ENCODE results near the gene TRIM49D1. TPM values are rescaled to one million over a fixed set of nuclear protein-coding genes. Genes with fewer than 3 reads are reported as not detected.
"Not testable (repeated sequence)": the region's sequence is repeated elsewhere in the genome, so short reads cannot be mapped to it uniquely, and the experiment has no call there.

TRIM49D1 gene
- total RNA-seq (not detected), polyA plus RNA-seq (not detected)
- long read RNA-seq, donor 1: 0 reads
- long read RNA-seq, donor 2: 0 reads
- long read RNA-seq, donor 3: 0 reads
- long read RNA-seq, donor 4: 0 reads

GRCh38 chr11:89922195-89922660, at the start of gene TRIM49D1:
Gene TRIM49D1, minus strand, starts transcription at chr11:89922245. Its CDS starts 4,535 bp downstream, at chr11:89917710.
- Histone ChIP-seq H3K4me3 (ENCODE audit: low read length) (no peak within 1 kb of the TSS), H3K27me3 (ENCODE audit: control insufficient read depth, insufficient read depth) (no peaks in the 10 kb centered on the region), H3K9me3 (ENCODE audit: control insufficient read depth, low read length) (no peaks in the 10 kb centered on the region), H3K4me1 (ENCODE audit: control insufficient read depth, insufficient read depth, low read length) (no peaks in the 10 kb centered on the region), H3K27ac (ENCODE audit: low read length) (no peak within 1 kb of the TSS)
- ATAC-seq (no peak), DNase-seq (no peak)
- WGBS: 49% methylated on average over 3 of the region's 3 CpGs
- intact Hi-C loops (cut with DNase I): no loop called here

- H3K27me3 ChIP-seq (ENCODE audit: control insufficient read depth, insufficient read depth); H3K27ac ChIP-seq (ENCODE audit: low read length); DNase-seq; H3K9me3 ChIP-seq (ENCODE audit: control insufficient read depth, low read length); ATAC-seq; H3K4me3 ChIP-seq (ENCODE audit: low read length); H3K4me1 ChIP-seq (ENCODE audit: control insufficient read depth, insufficient read depth, low read length); intact Hi-C loops (cut with DNase I): not testable (repeated sequence)
- no CpG with 5 or more reads among the region's 4 CpGs for WGBS
Measured at GRCh38 chr11:89965737-89966136, 43.7 kb upstream of the TRIM49D1 start, which contains the start of gene TRIM64. Gene TRIM64, plus strand, starts transcription at chr11:89966037. Its CDS starts 2,467 bp downstream, at chr11:89968504.

DNA sequence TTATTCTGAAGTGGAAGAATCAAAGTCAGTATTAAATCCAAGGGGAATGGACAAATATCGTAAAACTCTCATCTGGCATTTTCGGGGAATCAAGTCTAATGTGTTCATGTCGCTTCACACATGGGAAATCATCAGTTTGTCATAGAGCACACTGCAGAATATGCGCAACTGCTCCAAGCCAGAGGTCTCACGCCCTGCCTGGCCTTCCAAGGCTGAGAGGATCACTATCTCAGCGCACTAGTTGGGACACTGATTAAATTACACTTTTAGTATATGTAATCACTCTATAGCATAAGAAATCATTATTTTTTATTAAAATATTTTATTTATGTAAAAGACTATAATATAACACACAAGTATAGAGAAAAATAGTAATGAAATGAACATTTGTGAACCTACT, 38.8 kb upstream of the TRIM49D1 start:
- DNase-seq: peak in 1 of 3 donors; percentile 5
- ATAC-seq; H3K27me3 ChIP-seq (ENCODE audit: control insufficient read depth, insufficient read depth); H3K4me1 ChIP-seq (ENCODE audit: control insufficient read depth, insufficient read depth, low read length); intact Hi-C loops (cut with DNase I); H3K27ac ChIP-seq (ENCODE audit: low read length); H3K4me3 ChIP-seq (ENCODE audit: low read length); H3K9me3 ChIP-seq (ENCODE audit: control insufficient read depth, low read length): not testable (repeated sequence)
- WGBS: 88% methylated on average over 4 of the region's 6 CpGs

DNA sequence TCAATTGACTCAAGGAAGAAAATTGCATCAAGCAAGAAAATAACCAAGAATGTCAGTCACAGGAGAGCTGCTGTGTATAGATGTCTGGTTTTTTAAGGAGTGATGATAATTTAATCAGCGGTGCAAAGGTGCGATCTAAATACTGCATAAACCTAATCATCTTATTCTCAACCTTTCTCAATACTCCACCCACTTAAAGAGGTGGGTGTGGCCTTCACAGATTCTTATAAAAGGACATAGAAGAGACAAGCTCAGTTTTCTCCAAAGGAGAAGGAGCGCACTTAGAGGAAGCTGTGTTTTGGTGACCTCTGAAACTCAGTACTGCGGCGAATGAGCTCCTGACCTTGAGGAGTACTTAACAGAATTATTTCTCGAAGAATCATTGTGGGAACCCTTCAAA, 1.7 kb upstream of the TRIM49D1 start, which contains the start of gene TRIM49D2:
Gene TRIM49D2, plus strand, starts transcription at position 301 of the 400 bp plus-strand sequence. CDS start 2,698 bp downstream, outside the sequence.
- WGBS: 83% methylated on average over 2 of the region's 6 CpGs
- H3K27ac ChIP-seq (ENCODE audit: low read length); DNase-seq; H3K9me3 ChIP-seq (ENCODE audit: control insufficient read depth, low read length); ATAC-seq; H3K27me3 ChIP-seq (ENCODE audit: control insufficient read depth, insufficient read depth); H3K4me1 ChIP-seq (ENCODE audit: control insufficient read depth, insufficient read depth, low read length); intact Hi-C loops (cut with DNase I); H3K4me3 ChIP-seq (ENCODE audit: low read length): not testable (repeated sequence)

GRCh38 chr11:89900809-89901208, 21.2 kb downstream of the TRIM49D1 start:
- H3K27ac ChIP-seq (ENCODE audit: low read length); intact Hi-C loops (cut with DNase I); H3K4me3 ChIP-seq (ENCODE audit: low read length); H3K9me3 ChIP-seq (ENCODE audit: control insufficient read depth, low read length); H3K4me1 ChIP-seq (ENCODE audit: control insufficient read depth, insufficient read depth, low read length); DNase-seq; H3K27me3 ChIP-seq (ENCODE audit: control insufficient read depth, insufficient read depth): not testable (repeated sequence)
- 92% methylated on average over 8 of the region's 14 CpGs for WGBS
- peak in 1 of 2 donors; percentile 29 for ATAC-seq

- intact Hi-C loops (cut with DNase I); H3K9me3 ChIP-seq (ENCODE audit: control insufficient read depth, low read length); ATAC-seq; H3K27ac ChIP-seq (ENCODE audit: low read length); DNase-seq; H3K4me1 ChIP-seq (ENCODE audit: control insufficient read depth, insufficient read depth, low read length); H3K4me3 ChIP-seq (ENCODE audit: low read length); H3K27me3 ChIP-seq (ENCODE audit: control insufficient read depth, insufficient read depth): not testable (repeated sequence)
- WGBS: 77% methylated on average over 2 of the region's 3 CpGs
Measured at GRCh38 chr11:89893245-89893644, 28.8 kb downstream of the TRIM49D1 start.

GRCh38 chr11:89877511-89877910, 44.5 kb downstream of the TRIM49D1 start:
- DNase-seq; H3K27me3 ChIP-seq (ENCODE audit: control insufficient read depth, insufficient read depth); ATAC-seq; H3K9me3 ChIP-seq (ENCODE audit: control insufficient read depth, low read length); H3K4me1 ChIP-seq (ENCODE audit: control insufficient read depth, insufficient read depth, low read length); H3K4me3 ChIP-seq (ENCODE audit: low read length); H3K27ac ChIP-seq (ENCODE audit: low read length); intact Hi-C loops (cut with DNase I): not testable (repeated sequence)
- WGBS: 88% methylated on average over 6 of the region's 6 CpGs

GRCh38 chr11:89872588-89872987, 49.5 kb downstream of the TRIM49D1 start:
- H3K4me1 ChIP-seq (ENCODE audit: control insufficient read depth, insufficient read depth, low read length); H3K9me3 ChIP-seq (ENCODE audit: control insufficient read depth, low read length); H3K27ac ChIP-seq (ENCODE audit: low read length); intact Hi-C loops (cut with DNase I); ATAC-seq; H3K27me3 ChIP-seq (ENCODE audit: control insufficient read depth, insufficient read depth); H3K4me3 ChIP-seq (ENCODE audit: low read length); DNase-seq: not testable (repeated sequence)
- 67% methylated on average over 2 of the region's 2 CpGs for WGBS

- H3K27me3 ChIP-seq (ENCODE audit: control insufficient read depth, insufficient read depth); H3K4me3 ChIP-seq (ENCODE audit: low read length); intact Hi-C loops (cut with DNase I); H3K27ac ChIP-seq (ENCODE audit: low read length); ATAC-seq; H3K9me3 ChIP-seq (ENCODE audit: control insufficient read depth, low read length); H3K4me1 ChIP-seq (ENCODE audit: control insufficient read depth, insufficient read depth, low read length): not testable (repeated sequence)
- 11% methylated on average over 11 of the region's 35 CpGs for WGBS
- DNase-seq: peak in 1 of 3 donors; percentile 11
Measured at GRCh38 chr11:89865223-89865622, 56.8 kb downstream of the TRIM49D1 start.

DNA sequence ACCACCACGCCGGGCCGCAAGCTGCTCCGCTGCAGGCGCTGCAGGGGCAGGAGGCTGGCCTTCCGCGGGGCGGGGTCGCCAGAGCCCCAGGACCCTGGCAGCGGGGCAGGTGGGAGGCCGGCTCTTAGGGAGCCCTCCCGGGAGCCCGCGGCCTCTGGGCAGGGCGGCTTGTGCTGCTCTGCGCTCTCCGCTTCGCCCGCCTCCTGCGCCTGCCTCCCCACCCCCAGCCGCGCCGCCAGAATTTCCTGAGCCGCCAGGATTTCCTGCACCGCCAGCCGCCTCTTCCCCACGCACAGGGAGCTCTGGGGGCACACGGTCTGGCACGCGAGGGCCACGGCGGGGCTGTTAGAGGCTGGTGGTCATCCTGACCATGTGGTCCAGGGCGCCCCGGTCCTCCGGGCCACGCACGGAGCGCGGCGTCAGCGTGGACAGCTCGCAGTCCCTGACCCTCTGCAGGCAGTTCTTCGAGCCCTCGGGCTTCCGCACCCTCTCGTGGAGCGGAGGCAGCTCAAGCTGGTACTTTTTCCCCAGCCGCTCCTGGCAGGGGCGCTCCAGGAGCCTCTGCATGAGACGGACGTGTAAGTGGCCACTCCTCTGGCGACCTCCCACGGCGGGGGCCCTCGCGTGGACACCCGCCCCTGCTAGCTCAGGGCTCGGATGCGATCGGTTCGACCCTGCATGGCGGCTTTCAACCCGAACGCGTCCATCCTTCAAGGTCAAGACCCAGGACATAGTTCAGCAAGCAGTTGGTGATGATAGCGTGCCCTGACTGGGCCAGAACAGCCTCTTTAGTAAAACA, 57.9 kb downstream of the TRIM49D1 start:
- H3K4me1 ChIP-seq (ENCODE audit: control insufficient read depth, insufficient read depth, low read length); H3K9me3 ChIP-seq (ENCODE audit: control insufficient read depth, low read length); H3K27me3 ChIP-seq (ENCODE audit: control insufficient read depth, insufficient read depth); H3K27ac ChIP-seq (ENCODE audit: low read length); H3K4me3 ChIP-seq (ENCODE audit: low read length); intact Hi-C loops (cut with DNase I); ATAC-seq: not testable (repeated sequence)
- 2% methylated on average over 38 of the region's 66 CpGs for WGBS
- DNase-seq: peak; percentile 13 to 54 (median 30)

Measured in right cardiac atrium (tissue), 5 donors.